SK-N-SH (cell line): ENCODE measurements around the gene HS3ST3A1. TPM values are rescaled to one million over a fixed set of nuclear protein-coding genes. Genes with fewer than 3 reads are reported as not detected.

Experiments used
- CTCF ChIA-PET: fragments of 300-600, 350-600 bp; formaldehyde crosslinking; extraction: SDS; loops from one replicate; lab custom pipeline; 2021; lab: Yijun Ruan, JAX
- POLR2A ChIA-PET: fragments of 350-600 bp; sonication (Branson Sonifier 250); formaldehyde crosslinking; extraction: SDS; loops from one replicate; lab custom pipeline; 2020; ENCODE audit warnings: antibody characterized with exemption, inconsistent platforms; lab: Yijun Ruan, JAX
- DNase-seq: peaks from one replicate; pipeline ENCODE4 v3.0.0; 2012
- H2AFZ ChIP-seq: fragments of 200-600 bp; sonication (generic); 2 replicates; pipeline ENCODE4 v1.8.1; 2016; ENCODE audit warnings: antibody characterized with exemption, mild to moderate bottlenecking, low read depth
- H3F3A ChIP-seq: fragments of 200-600 bp; sonication (generic); replicated peaks from 2 replicates; pipeline ENCODE3; 2016; ENCODE audit warnings: antibody characterized with exemption, mild to moderate bottlenecking; ENCODE audit not compliant: insufficient read depth
- H3K27ac ChIP-seq, 2 experiments: fragments of 200-500 bp in 1 of 2; fragments of 200-600 bp in 1 of 2; sonication (Bioruptor generic) in 1 of 2; sonication (generic), shearing (Covaris generic) in 1 of 2; 2 replicates each; pipeline versions ENCODE4 v1.5.1 to v1.6.1; 2014 to 2016; ENCODE audit warnings: low read depth in 2 of 2, inconsistent platforms in 1 of 2, low read length in 1 of 2, mild to moderate bottlenecking in 1 of 2, mixed read lengths in 1 of 2
- H3K27me3 ChIP-seq: fragments of 200-600 bp; sonication (generic), shearing (Covaris generic); 2 replicates; pipeline ENCODE4 v1.6.1; 2016; ENCODE audit warnings: mixed run types; ENCODE audit not compliant: insufficient read depth
- H3K36me3 ChIP-seq, 2 experiments: fragments of 200-500 bp in 1 of 2; fragments of 200-600 bp in 1 of 2; sonication (Bioruptor generic) in 1 of 2; sonication (generic) in 1 of 2; replicated peaks in 1 of 2; 2 replicates each; pipeline versions ENCODE3 to v1.5.1; 2014 to 2016; ENCODE audit warnings: low read length in 1 of 2, mild to moderate bottlenecking in 1 of 2; ENCODE audit not compliant: insufficient read depth in 2 of 2, control insufficient read depth in 1 of 2
- H3K4me1 ChIP-seq, 2 experiments: fragments of 200-500 bp in 1 of 2; fragments of 200-600 bp in 1 of 2; sonication (Bioruptor generic) in 1 of 2; sonication (generic), shearing (Covaris generic) in 1 of 2; 2 replicates each; pipeline versions ENCODE4 v1.5.1 to v1.6.1; 2014 to 2016; ENCODE audit warnings: low read depth in 1 of 2, low read length in 1 of 2, mixed run types in 1 of 2; ENCODE audit not compliant: insufficient read depth in 2 of 2, control insufficient read depth in 1 of 2
- H3K4me2 ChIP-seq: fragments of 200-600 bp; sonication (generic), shearing (Covaris generic); 2 replicates; pipeline ENCODE4 v1.6.1; 2017; ENCODE audit warnings: mixed run types
- H3K4me3 ChIP-seq, 2 experiments: fragments of 200-500 bp in 1 of 2; fragments of 200-600 bp in 1 of 2; sonication (Bioruptor generic) in 1 of 2; sonication (generic), shearing (Covaris generic) in 1 of 2; 2 replicates each; pipeline versions ENCODE4 v1.5.1 to v1.8.1; 2014 to 2016; ENCODE audit warnings: low read depth in 2 of 2, inconsistent platforms in 1 of 2, low read length in 1 of 2, mild to moderate bottlenecking in 1 of 2, mixed read lengths in 1 of 2, moderate library complexity in 1 of 2
- H3K79me2 ChIP-seq: fragments of 200-600 bp; sonication (generic); 2 replicates; pipeline ENCODE4 v1.8.1; 2017; ENCODE audit warnings: mild to moderate bottlenecking; ENCODE audit not compliant: insufficient read depth
- H3K9ac ChIP-seq: fragments of 200-600 bp; sonication (generic); 2 replicates; pipeline ENCODE4 v1.6.1; 2017; ENCODE audit warnings: mixed run types
- H3K9me2 ChIP-seq: fragments of 200-600 bp; sonication (generic); 2 replicates; pipeline ENCODE4 v1.6.1; 2017; ENCODE audit warnings: mixed run types
- H3K9me3 ChIP-seq: fragments of 200-600 bp; sonication (generic); 2 replicates; pipeline ENCODE4 v1.6.1; 2017; ENCODE audit warnings: mixed run types, mild to moderate bottlenecking, moderate library complexity
- H4K20me1 ChIP-seq: fragments of 200-600 bp; sonication (generic); 2 replicates; pipeline ENCODE4 v1.6.1; 2017; ENCODE audit warnings: mild to moderate bottlenecking, mixed run types; ENCODE audit not compliant: insufficient read depth
- ELF1 ChIP-seq: IDR thresholded peaks from 2 replicates; pipeline ENCODE4 v1.4.0; 2012
- EP300 ChIP-seq, 2 experiments: IDR thresholded peaks; 2 replicates each; pipeline versions ENCODE4 v1.4.0 to v1.6.1; 2012; ENCODE audit warnings: borderline replicate concordance in 1 of 2, low read depth in 1 of 2, low read length in 1 of 2
- JUND ChIP-seq: IDR thresholded peaks from 2 replicates; pipeline ENCODE4 v1.4.0; 2012
- MEF2A ChIP-seq: IDR thresholded peaks from 2 replicates; pipeline ENCODE4 v1.4.0; 2012; ENCODE audit warnings: low read depth, borderline replicate concordance
- MXI1 ChIP-seq: IDR thresholded peaks from 2 replicates; pipeline ENCODE4 v1.6.1; 2012; ENCODE audit warnings: mild to moderate bottlenecking, low read depth, low read length, improper control_type of control experiment
- POLR2AphosphoS5 ChIP-seq: IDR thresholded peaks from 2 replicates; pipeline ENCODE4 v1.6.1; 2012; ENCODE audit warnings: low read depth, low read length
- RAD21 ChIP-seq: IDR thresholded peaks from 2 replicates; pipeline ENCODE4 v1.6.1; 2012; ENCODE audit warnings: mild to moderate bottlenecking, low read length
- RFX5 ChIP-seq: IDR thresholded peaks from 2 replicates; pipeline ENCODE4 v1.6.1; 2012; ENCODE audit warnings: mild to moderate bottlenecking, improper control_type of control experiment, low read length
- RXRA ChIP-seq: IDR thresholded peaks from 2 replicates; pipeline ENCODE4 v1.4.0; 2012; ENCODE audit warnings: low read depth, mild to moderate bottlenecking, borderline replicate concordance
- SIN3A ChIP-seq: IDR thresholded peaks from 2 replicates; pipeline ENCODE4 v1.6.1; 2012; ENCODE audit warnings: low read depth, mild to moderate bottlenecking, low read length, moderate library complexity, borderline replicate concordance
- SMC3 ChIP-seq: IDR thresholded peaks from 2 replicates; pipeline ENCODE4 v1.6.1; 2012; ENCODE audit warnings: low read depth, low read length, improper control_type of control experiment
- TAF1 ChIP-seq: IDR thresholded peaks from 2 replicates; pipeline ENCODE4 v1.6.1; 2012; ENCODE audit warnings: low read depth, mild to moderate bottlenecking, low read length, moderate library complexity, borderline replicate concordance
- TCF12 ChIP-seq: IDR thresholded peaks from 2 replicates; pipeline ENCODE4 v1.4.0; 2012
- YY1 ChIP-seq: IDR thresholded peaks from 2 replicates; pipeline ENCODE4 v1.4.0; 2012; ENCODE audit warnings: low read depth, mild to moderate bottlenecking
- WGBS: methylation state at CpG from one replicate; pipeline ENCODE4 v1.1.6; 2017; ENCODE audit warnings: low lambda C conversion rate; 5-methylcytosine and 5-hydroxymethylcytosine counted together
- polyA plus RNA-seq, 3 experiments: library from polyadenylated mRNA; depleted of rRNA; stranded (reverse); fragments of >200 nt; gene quantifications; 2 replicates each; pipeline ENCODE4 v1.2.3, GENCODE V29; 2012
- TF ChIP-seq, protein P1 (sequence below): fragments of 150-350 bp; IDR thresholded peaks from 2 replicates; pipeline ENCODE4 v1.6.1; 2017; ENCODE audit warnings: antibody characterized with exemption, low read length, low read depth, borderline replicate concordance
- TF ChIP-seq, protein P2 (sequence below): IDR thresholded peaks from 2 replicates; pipeline ENCODE4 v1.6.1; 2012; ENCODE audit warnings: mild to moderate bottlenecking, low read depth, low read length, moderate library complexity

The HS3ST3A1 gene
- polyA plus RNA-seq, 1 of the 3 experiments (the other 2 are of a cell fraction): 22.6 TPM

DNA sequence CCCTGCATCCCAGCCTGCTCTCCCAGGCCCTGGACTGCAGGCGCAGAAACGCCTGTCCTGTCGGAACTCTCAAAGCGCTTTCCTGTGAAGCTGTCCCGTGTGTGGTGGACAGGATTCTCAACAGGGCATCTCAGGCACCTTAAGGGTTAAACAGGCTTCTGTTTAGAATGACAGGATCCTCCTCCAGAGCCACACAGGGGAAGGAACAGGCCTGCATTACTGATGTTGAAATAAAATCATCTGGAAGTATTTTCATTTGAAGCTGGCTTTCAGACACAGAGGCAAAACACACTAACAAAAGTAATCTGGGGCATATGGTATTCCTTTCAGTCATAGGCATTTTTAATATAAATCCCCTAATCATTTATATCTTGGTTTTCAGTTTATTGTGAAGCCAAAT lies 7.4 kb downstream of the HS3ST3A1 start:
- H3F3A ChIP-seq: peaks cover 46% of the 10 kb centered on the region
- peak overlapping the region in 1 of 2 experiments; percentile 40; a peak in 1 of 4 replicates for H3K4me3 ChIP-seq
- no peaks in the 10 kb centered on the region for H4K20me1 ChIP-seq
- DNase-seq: peak; percentile 47
- no peak overlapping the region for H2AFZ ChIP-seq
- POLR2A ChIA-PET: interaction anchor here (0.9 kb wide), 1 partner anchor 165 kb away, joined by 3 read pairs; no protein-coding TSS in a partner anchor
- TF ChIP-seq MXI1 (peak; percentile 35; the same call in 1 of the 2 replicates), SIN3A (no peak), RAD21 (0 out of 2 replicates have a peak, but pooled peaks have one; percentile 23), EP300 (IDR thresholded peaks at IDR 0.05; ENCODE audit: borderline replicate concordance in 1 of 2, low read depth in 1 of 2, low read length in 1 of 2) (peak in 1 of 2 experiments; percentile 44; a peak in 2 of 4 replicates), SMC3 (0 out of 2 replicates have a peak, but pooled peaks have one; percentile 10)
- TF ChIP-seq, all 33 proteins: peak for 4
- no peaks in the 10 kb centered on the region for H3K27me3 ChIP-seq
- H3K9ac ChIP-seq: peak overlapping the region; percentile 24; the same call in 1 of the 2 replicates
- H3K27ac ChIP-seq: peak overlapping the region; percentile 11 to 58; a peak in 3 of 4 replicates
- peak overlapping the region; percentile 96 for H3K4me2 ChIP-seq
- no peaks in the 10 kb centered on the region for H3K9me3 ChIP-seq
- 94% methylated on average over 5 of the region's 5 CpGs for WGBS
- CTCF ChIA-PET: interaction anchor here (0.6 to 2.2 kb wide), 34 partner anchors 8 to 708 kb away, joined by 3 to 25 read pairs (median 4); partner anchors contain the start of gene HS3ST3B1
- peaks cover 0 to 9% of the 10 kb centered on the region in 2 experiments for H3K36me3 ChIP-seq
- peaks cover 100% of the 10 kb centered on the region for H3K79me2 ChIP-seq
- peaks cover 4 to 13% of the 10 kb centered on the region in 2 experiments; a peak in 3 of 4 replicates for H3K4me1 ChIP-seq
- H3K9me2 ChIP-seq: no peaks in the 10 kb centered on the region

DNA sequence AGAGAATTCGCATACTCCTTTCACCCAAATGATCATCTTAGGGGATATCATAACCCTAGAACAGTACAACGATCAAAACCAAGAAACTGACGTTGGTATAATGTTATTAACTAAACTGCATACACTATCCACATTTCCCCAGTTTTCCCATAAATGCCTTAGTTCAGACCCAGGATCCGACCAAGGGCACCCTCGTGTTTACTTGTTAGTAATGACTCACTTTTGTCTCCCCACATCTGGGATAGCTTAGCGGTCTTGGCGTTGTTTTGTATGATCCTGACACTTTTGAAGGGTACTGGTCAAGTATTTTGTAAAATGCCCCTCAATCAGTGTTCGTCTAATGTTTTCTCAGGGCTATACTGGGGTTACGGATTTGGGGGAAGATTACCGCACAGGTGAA lies 8.0 kb downstream of the HS3ST3A1 start:
- TF ChIP-seq ELF1 (no peak), JUND (no peak), TCF12 (no peak), MXI1 (no peak), SIN3A (no peak), POLR2AphosphoS5 (no peak), TAF1 (no peak), RFX5 (no peak), MEF2A (no peak), YY1 (no peak), RXRA (no peak)
- TF ChIP-seq, protein P1, sequence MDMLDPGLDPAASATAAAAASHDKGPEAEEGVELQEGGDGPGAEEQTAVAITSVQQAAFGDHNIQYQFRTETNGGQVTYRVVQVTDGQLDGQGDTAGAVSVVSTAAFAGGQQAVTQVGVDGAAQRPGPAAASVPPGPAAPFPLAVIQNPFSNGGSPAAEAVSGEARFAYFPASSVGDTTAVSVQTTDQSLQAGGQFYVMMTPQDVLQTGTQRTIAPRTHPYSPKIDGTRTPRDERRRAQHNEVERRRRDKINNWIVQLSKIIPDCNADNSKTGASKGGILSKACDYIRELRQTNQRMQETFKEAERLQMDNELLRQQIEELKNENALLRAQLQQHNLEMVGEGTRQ: no peak
- TF ChIP-seq, protein P2, sequence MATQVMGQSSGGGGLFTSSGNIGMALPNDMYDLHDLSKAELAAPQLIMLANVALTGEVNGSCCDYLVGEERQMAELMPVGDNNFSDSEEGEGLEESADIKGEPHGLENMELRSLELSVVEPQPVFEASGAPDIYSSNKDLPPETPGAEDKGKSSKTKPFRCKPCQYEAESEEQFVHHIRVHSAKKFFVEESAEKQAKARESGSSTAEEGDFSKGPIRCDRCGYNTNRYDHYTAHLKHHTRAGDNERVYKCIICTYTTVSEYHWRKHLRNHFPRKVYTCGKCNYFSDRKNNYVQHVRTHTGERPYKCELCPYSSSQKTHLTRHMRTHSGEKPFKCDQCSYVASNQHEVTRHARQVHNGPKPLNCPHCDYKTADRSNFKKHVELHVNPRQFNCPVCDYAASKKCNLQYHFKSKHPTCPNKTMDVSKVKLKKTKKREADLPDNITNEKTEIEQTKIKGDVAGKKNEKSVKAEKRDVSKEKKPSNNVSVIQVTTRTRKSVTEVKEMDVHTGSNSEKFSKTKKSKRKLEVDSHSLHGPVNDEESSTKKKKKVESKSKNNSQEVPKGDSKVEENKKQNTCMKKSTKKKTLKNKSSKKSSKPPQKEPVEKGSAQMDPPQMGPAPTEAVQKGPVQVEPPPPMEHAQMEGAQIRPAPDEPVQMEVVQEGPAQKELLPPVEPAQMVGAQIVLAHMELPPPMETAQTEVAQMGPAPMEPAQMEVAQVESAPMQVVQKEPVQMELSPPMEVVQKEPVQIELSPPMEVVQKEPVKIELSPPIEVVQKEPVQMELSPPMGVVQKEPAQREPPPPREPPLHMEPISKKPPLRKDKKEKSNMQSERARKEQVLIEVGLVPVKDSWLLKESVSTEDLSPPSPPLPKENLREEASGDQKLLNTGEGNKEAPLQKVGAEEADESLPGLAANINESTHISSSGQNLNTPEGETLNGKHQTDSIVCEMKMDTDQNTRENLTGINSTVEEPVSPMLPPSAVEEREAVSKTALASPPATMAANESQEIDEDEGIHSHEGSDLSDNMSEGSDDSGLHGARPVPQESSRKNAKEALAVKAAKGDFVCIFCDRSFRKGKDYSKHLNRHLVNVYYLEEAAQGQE: no peak
- TF ChIP-seq, all 33 proteins: peak for 0
- H3K27me3 ChIP-seq: no peaks in the 10 kb centered on the region
- CTCF ChIA-PET: interaction anchor here (0.6 to 2.2 kb wide), 24 partner anchors 10 to 708 kb away, joined by 3 to 25 read pairs (median 5); partner anchors contain the start of gene HS3ST3B1
- peaks cover 4 to 16% of the 10 kb centered on the region in 2 experiments; a peak in 3 of 4 replicates for H3K4me1 ChIP-seq
- H4K20me1 ChIP-seq: no peaks in the 10 kb centered on the region
- 84% methylated on average over 10 of the region's 10 CpGs for WGBS
- H3K9me3 ChIP-seq: no peaks in the 10 kb centered on the region
- H3K4me3 ChIP-seq: no peak overlapping the region
- peak overlapping the region; percentile 96 for H3K4me2 ChIP-seq
- POLR2A ChIA-PET: interaction anchor here (0.9 kb wide), 1 partner anchor 164 kb away, joined by 3 read pairs; no protein-coding TSS in a partner anchor
- no peak overlapping the region for H2AFZ ChIP-seq
- DNase-seq: no peak
- H3K9ac ChIP-seq: no peak overlapping the region
- peaks cover 0 to 9% of the 10 kb centered on the region in 2 experiments for H3K36me3 ChIP-seq
- H3K27ac ChIP-seq: peak overlapping the region in 1 of 2 experiments; percentile 58; a peak in 1 of 4 replicates
- H3F3A ChIP-seq: peaks cover 46% of the 10 kb centered on the region
- no peaks in the 10 kb centered on the region for H3K9me2 ChIP-seq
- H3K79me2 ChIP-seq: peaks cover 100% of the 10 kb centered on the region
